DMS53 treated with DMSO at 0.1 percent for 48 hours (cell line): ENCODE data around the gene SF3B1.
"Not testable (repeated sequence)": the region's sequence is repeated elsewhere in the genome, so short reads cannot be mapped to it uniquely, and the experiment has no call there.

ENCODE experiments used
- DNase-seq: peaks from one replicate; lab custom pipeline; 2025; ENCODE audit not compliant: unreplicated experiment; lab: John Stamatoyannopoulos, UW

The SF3B1 gene

DNA sequence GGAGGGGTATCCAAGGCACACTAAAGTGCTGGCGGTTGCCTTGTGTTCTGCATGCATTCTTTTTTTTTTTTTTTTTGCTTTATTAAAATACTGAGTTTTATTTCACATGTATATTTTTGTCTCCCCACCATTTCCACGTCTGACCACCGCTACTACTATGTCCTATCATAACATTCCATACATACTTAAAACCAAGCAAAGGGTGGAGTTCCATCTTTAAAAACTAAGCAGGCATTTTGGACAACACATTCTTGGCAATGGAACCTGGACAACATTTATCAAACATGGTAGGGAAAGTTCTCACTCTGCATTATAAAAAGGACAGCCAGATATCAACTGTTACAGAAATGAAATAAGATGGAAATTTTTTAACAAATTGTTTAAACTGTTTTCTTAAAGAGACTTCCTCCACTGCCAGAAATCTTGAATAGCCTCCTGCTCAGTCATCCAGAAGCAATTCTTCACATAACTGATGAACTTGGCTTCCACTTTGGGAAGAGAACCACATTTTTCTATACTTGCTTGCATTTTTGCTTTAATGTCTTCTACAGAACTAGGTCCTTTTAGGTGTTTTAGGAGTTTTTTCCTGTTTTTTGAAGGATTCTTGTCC is 55.4 kb downstream of the SF3B1 start:
- DNase-seq = not testable (repeated sequence)

DNA sequence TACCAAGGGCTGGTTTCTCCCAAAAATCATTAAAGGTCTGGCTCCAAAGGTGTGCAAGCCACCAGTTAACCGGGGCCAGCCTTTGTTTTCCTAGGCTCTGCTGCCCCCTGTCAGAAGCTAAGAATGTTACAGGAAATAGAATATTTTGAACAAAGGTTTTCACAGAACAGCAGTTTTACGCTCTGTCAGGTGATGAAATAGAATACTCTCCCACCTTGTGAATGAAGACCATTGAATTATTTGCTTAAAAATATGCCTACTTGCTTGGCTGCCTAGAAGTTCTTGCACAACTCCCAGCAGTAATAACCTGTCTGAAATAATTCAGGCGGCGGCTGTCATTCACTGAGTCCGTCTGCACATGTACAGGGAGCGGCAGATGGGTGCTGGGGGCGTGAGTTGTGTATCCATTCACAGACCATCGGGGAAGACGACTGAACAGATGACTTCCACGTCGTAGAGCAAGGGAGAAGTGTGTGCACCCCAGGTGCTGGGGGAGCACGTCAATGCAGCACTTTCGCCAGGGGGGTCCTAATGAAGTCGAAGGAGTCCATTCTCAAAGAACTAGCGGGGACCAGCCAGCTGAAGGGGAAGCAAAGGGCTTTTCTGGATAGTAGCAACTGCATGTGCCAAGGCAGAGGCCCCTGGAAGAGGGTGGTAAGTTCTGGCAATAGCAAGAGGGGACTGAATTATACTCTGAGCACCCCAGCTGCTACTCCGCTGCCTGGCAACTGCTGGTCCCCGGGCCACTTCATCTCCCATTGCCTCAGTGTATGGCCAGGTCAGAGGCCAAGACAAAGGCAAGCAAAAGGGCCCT is 56.1 kb downstream of the SF3B1 start:
- DNase-seq = peak; percentile 69

DNA sequence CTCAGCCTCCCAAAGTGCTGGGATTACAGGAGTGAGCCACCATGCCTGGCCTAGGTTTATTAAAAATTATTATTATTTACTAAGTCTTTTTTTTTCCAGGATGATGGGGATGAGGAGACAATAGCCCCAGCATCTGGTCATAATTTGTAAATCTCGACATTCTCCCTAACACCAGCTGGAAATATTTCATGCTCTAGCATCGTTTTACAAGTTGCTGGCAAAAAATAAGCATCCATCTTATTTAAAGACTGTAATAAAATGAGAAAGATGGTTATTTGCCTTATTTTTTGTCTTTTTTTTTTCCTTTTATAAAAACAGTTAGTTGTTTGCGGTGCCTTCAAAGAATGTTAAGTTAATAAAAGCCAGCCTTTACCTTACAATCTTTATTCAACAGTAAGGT is 56.7 kb downstream of the SF3B1 start:
- DNase-seq = no peak

DNA sequence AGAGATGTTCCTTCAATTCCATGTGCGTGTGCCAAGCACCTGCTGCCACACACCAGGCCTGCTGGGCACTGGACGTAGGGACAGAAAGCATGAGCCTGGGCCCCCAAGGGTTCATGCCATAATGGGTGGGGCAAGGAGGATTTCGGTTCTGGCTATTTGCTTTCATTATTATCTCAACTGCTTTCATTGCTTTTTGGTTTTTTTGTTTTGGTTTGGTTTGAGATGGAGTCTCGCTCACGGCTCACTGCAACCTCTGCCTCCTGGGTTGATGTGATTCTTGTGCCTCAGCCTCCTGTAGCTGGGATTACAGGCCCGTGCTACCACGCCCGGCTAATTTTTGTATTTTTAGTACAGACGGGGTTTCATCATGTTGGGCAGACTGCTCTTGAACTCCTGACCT is 57.2 kb downstream of the SF3B1 start:
- no peak for DNase-seq

DNA sequence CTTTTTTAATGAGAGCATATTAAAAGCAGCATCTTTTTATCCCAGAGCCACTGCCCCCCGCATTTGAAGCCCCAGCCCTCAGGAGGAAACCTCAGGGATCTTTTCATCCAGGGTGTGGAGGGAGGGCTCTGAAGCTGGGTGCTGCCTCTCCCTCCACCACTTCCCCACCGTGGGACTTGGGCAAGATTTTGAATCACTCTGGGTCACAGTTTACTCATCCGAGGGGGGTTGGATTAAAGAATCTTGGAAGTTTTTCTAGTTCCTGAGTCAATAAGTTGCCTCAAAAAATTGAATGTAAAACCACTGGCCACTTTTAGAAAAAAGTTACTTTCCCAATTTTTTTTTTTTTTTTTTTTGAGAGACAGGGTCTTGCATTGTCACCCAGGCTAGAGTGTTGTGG is 62.2 kb downstream of the SF3B1 start:
- DNase-seq = no peak

DNA sequence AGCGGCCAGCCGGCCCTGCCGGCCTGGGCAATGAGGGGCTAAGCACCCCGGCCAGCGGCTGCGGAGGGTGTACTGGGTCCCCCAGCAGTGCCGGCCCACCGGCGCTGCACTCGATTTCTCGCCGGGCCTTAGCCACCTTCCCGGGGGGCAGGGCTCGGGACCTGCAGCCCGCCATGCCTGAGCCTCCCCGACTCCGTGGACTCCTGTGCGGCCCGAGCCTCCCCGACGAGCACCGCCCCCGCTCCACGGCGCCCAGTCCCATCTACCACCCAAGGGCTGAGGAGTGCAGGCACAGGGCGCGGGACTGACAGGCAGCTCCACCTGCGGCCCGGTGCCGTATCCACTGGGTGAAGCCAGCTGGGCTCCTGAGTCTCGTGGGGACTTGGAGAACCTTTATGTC is 64.2 kb downstream of the SF3B1 start:
- DNase-seq = not testable (repeated sequence)

DNA sequence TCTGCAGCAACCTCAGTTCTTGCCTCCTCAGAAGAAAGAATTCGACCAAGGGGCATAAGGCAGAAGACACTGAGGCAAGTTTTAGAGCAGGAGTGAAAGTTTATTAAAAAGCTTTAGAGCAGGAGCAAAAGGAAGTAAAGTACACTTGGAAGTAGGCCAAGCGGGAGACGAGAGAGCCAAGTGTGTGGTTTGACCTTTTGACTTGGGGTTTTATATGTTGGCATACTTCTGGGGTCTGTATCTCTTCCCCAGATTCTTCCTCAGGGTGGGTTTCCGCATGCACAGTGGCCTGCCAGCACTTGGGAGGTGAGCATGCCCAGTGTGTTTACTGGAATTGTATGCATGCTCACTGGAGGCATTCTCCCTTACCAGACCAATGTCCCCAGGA is 64.9 kb downstream of the SF3B1 start:
- no peak for DNase-seq

DNA sequence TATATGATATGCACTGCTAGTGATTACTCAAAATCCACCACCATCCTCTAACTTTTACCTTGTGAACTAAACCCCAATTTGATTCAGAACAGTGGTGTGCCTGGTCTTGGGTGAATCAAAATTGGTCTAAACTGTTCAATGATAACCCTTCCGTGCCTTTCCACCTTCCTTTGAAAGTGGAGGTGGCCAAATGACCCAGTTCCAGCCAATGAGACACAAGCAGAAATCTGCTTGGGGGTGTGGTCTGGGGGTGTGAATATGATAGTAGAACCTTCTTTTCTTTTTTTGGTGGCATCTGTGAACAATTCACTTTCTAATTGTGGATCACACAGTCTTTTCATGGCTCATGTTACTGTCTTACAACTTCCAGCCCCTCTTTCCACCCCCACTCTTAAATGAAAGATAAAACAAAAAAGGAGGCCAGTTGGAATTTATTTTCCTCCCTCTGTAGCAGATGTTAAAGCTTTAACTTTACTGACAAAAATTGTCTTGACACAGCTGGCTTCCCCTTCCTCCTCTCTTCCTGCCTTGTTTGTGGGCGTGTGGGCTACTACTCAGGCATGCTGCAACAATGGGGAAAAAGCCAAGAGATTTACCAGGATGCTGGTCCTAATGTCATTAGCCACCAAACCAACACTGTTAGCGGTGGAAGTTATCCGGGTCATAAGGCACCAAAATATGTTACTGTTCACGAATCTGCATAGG is 65.4 kb downstream of the SF3B1 start:
- DNase-seq = no peak

DNA sequence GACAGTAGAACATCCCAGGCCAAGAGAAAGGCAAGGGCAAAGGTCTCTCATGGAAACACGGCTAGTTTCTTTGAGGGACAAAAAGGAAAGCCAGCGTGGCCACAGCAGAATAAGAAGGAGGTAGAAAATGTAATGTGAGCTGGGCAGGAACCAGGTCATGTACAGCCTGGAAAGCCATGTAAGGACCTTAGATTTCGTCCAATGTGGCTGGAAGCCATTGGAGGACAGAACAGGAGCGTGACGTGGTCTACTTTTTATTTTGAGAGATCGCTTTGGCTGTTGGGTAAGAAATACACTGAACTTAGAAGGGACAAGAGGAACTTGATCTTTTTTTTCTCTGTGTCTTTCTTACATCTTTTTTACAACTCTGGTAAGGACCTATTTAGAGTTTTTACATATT is 66.4 kb downstream of the SF3B1 start:
- no peak for DNase-seq

DNA sequence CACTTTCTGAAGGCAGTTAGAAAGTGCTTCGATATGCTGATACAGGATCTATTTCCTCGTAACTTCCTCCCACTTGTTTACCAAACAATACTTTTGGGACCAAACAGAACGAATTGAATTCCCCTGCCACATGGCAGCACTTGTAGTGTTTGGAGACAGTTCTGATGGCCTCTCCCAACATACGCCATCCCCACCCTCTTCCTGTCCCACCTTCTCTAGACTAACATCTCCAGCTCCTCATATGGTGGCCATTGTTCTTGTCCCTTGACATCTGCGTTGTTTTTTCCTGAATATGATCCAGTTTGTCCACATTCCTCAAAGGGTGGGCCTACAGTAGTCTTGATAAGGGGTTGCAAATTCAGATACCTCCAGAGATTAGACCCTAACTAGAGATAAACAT is 70.8 kb downstream of the SF3B1 start:
- DNase-seq = no peak

DNA sequence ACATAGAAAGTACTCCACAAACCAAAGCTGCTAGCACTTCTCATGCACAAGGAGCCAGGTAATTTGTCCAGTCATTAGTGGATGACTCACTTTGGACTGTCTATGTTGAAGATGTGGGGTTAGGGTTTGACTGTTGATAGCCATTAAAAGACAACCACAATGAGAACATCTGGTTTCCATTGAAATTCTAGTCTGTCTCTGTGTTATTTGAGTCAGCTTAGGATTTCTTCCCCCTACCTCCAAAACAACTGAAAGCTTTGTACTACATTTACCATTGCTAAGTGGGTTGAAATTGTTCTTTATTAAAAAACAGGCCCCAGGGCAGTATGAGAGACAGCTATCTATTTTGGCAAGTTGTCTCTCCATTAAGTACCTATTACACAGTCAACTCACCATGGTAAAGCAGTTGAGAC is 74.1 kb downstream of the SF3B1 start:
- no peak for DNase-seq

DNA sequence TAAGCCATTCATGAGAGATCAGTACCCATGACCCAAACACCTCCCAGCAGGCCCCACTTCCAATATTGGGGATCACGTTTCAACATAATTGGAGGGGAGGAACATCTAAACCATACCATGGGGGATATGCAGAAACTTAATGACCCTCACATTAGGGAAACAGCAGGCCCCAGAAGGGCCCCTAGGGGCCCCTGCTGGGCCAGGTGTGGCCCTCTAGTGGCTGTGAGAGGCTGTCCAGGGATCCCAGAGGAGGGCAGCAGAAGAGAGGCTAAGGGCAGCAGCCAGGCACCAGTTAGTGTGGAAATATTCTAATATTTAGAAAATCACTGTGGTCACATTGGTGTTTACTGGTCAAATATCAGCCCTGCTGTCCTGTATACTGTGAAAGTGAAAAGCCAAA is 75.0 kb downstream of the SF3B1 start:
- no peak for DNase-seq

DNA sequence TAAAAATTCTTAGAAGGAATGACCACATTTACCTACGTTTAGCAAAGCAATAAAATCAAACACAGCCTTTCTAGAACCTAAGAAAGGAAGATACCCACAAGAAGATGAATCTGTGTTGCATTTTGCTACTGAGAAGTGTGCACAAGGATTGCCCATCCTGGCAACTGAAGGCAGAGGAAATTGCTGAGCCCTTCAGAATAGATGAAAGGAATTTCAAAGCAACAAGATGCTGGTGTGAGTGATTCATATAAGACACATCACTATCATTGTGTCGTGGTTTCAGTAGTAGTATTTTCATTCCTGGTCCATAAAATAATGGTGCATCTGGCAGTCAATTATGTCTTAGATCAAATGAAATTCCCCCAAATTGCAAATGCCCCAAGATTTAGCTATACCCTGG is 75.9 kb downstream of the SF3B1 start:
- no peak for DNase-seq

DNA sequence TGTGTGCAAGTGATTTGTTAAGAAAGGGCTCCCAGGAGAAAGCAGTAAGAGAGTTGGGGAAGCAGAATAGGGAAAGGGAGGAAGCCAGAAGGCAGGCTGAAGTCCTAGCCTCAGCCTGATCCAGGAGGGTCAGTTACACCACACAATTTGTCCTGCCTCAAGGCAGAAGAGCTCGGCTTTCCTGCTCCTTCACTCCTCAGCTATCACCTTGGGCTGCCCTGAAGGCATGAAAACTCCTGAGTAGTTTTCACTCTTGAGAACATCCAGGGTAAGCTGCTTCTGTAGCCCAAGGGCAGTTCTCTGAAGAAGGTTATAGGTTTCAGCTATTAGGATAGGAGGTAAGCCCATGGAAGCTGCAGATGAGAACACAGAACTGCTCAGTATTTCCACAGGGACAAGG is 76.8 kb downstream of the SF3B1 start:
- no peak for DNase-seq

DNA sequence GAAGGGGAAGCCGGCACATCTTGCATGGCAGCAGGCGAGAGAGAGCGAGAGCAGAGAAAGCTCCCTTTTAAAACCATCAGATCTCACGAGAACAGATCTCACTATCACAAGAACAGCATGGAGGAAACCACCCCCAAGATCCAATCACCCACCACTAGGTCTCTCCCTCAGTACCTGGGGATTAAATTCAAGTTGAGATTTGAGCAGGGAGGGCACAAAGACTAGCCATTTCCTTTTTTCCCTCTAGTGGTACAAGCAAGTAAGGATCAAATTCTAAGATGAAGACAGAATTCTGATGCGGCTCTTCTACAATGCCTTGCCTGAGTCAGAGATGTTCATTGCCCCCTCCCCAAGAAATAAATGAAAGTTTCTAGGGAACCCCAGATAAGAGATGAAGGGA is 78.7 kb downstream of the SF3B1 start:
- no peak for DNase-seq

DNA sequence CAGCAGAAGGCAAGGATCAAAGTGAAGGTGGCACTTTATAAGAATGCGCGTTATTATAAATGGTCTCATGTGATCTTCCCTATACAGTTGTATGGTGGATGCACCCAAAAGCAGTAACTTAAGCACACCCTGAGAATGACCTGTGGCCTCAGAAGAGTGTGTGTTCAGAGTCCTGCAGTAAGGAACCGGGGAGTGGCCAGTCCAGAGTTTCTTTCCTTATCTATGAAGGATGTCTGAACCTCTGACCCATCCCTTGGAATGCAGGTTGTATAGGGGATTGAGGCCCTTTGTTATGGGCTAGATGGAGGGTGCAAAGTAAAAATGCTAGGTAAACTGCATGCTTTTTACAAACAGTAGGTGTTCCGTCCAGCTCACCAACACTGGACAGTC is 80.7 kb downstream of the SF3B1 start:
- DNase-seq = no peak

DNA sequence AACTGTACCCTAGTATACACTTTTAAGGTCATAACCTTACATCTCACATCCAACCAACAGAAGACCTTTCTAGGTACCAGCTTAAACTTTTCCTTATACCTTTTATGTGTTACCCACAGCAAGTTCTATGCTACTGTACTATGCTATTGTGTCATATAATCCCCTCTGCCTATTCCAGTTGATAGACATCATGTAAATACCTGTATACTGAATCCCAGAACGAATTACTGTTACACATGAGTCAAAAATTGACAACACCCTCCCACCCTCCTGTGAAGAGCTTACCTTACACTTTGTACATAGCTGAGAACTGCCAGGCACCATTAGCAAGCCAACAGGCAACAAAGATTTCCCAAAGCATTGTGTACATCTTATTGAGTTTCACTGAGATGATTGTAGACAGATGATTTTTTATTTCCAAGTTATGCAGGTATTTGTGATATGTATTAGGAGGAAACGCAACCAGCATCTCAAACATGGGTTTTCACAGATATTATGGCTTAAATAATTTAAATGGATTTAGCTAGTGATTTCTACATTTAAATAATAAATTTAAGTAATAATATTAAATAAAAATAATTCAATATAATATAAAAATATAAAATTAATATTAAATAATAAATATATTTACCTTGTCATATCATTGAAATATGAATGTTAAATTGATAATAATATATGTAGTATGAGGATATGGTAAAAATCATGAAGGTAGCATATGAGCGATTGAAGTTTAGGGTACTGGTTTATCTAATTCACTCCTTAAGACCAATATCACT is 81.2 kb downstream of the SF3B1 start:
- no peak for DNase-seq

DNA sequence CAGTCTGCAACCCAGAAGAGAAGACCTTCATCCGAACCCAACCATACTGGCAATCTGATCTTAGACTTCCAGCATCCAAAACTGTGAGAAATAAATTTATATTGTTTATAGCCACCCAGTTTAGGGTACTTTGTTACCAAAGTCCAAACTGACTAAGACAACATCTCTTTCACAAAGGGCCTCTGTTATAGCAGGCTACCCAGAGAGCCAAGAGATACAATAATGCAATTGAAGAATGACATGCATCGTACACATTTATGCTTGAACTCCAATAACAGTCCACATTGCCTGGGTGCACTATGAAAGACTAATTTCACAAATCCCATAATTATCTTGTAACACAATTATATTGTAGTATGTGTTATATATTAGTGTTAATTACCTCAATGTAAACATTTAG is 85.1 kb downstream of the SF3B1 start:
- DNase-seq = no peak

DNA sequence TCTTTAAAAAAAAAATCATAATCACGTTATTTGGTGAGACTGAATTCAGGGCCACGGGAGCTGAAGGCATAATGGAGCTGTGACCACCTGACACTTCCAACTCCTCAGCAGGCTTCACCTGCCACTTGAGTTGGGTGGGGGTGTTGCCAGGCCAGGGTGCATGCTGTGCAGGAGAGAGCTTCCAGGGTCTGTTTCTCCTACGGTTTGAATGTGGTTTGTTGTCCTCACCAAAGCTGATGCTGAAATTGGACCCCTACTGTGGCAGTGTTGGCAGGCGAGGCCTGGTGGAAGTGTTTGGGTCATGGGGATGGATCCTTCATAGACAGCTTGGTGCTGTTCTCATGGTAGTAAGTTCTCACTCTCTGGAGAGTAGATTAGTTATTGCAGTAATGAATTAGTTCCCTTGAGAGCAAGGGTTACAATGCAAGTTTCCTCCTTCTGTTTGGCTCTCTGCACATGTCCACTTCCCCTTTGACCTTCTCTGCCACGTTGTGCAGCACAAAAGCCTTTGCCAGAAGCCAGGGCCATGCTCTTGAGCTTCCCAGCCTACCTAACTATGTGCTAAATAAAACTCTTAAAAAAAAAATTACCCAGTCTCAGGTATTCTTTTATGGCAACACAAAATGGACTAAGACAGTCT is 86.0 kb downstream of the SF3B1 start:
- DNase-seq = no peak

DNA sequence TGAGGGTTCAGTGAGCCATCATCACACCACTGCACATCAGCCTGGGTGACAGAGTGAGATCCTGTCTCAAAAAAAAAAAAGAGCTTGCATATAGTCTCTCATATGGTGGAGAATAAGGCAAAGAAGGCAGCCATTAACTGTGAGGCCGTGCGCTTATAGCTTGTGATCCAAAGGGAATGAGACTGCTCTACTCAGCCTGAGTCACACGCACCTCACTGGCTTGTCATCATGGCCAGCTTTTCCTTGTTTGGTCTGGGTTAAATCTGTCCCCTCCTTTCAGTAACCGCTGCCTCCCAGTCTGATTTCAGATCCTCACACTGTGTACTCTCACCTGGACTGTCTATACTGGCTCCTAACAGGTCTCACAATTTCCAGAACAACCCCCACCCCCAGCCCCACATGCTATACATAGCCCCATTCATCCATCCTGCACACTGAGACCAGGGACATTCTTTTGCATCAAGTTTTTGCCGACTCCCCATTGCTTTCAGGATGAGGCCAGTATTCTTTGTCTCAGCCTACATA is 88.9 kb downstream of the SF3B1 start:
- DNase-seq = no peak

DNA sequence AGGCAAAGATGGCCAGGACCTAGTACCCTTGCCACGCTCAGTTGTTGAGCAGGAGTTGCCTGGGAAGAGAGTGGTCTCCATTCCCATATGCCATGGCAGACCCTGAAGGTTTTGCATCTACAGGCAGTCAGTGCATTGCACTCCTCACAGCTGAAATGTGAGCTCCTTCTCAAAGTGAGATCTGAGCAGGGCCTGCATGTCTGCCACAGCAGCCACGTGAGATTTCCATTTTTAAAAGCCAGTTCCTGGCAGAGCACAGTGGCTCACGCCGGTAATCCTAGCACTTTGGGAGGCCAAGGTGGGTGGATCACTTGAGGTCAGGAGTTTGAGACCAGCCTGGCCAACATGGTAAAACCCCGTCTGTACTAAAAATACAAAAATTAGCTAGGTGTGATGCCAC is 90.9 kb downstream of the SF3B1 start:
- not testable (repeated sequence) for DNase-seq
